Measurements from ENCODE around the gene IL1F10. TPM values are rescaled to one million over a fixed set of nuclear protein-coding genes. Genes with fewer than 3 reads are reported as not detected.
A peak's percentile ranks its signal among the peaks of the same experiment; 100 is the strongest.

IL1F10 gene
- polyA plus RNA-seq, 1 donor (not counting 4 experiments of a cell fraction or from before 2014, with no cell fraction given) = 0.37 TPM

- H3K27ac ChIP-seq (ENCODE audit: control insufficient read depth, insufficient read depth, low read length) = peak overlapping the region; percentile 98
- peaks cover 5% of the 10 kb centered on the region for H3K79me2 ChIP-seq (ENCODE audit: control insufficient read depth, insufficient read depth, low read length)
- TF ChIP-seq, protein P1, sequence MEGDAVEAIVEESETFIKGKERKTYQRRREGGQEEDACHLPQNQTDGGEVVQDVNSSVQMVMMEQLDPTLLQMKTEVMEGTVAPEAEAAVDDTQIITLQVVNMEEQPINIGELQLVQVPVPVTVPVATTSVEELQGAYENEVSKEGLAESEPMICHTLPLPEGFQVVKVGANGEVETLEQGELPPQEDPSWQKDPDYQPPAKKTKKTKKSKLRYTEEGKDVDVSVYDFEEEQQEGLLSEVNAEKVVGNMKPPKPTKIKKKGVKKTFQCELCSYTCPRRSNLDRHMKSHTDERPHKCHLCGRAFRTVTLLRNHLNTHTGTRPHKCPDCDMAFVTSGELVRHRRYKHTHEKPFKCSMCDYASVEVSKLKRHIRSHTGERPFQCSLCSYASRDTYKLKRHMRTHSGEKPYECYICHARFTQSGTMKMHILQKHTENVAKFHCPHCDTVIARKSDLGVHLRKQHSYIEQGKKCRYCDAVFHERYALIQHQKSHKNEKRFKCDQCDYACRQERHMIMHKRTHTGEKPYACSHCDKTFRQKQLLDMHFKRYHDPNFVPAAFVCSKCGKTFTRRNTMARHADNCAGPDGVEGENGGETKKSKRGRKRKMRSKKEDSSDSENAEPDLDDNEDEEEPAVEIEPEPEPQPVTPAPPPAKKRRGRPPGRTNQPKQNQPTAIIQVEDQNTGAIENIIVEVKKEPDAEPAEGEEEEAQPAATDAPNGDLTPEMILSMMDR (optimal IDR thresholded peaks at IDR 0.05 in 1 of 3, IDR thresholded peaks at IDR 0.05 in 1 of 3, conservative IDR thresholded peaks at IDR 0.05 in 1 of 3; ENCODE audit: extremely low read depth in 1 of 3, insufficient read depth in 2 of 3, low read length in 3 of 3) = no peak
- no peak for TF ChIP-seq EZH2 (IDR thresholded peaks at IDR 0.05; ENCODE audit: low read length)
- H3K9me3 ChIP-seq (ENCODE audit: control insufficient read depth, low read depth, low read length) = no peaks in the 10 kb centered on the region
- no peaks in the 10 kb centered on the region for H3K9me1 ChIP-seq (ENCODE audit: control insufficient read depth, extremely low read depth, insufficient read depth, low read length)
- peak overlapping the region; percentile 65 for H3K9ac ChIP-seq (ENCODE audit: control insufficient read depth, extremely low read depth, insufficient read depth, low read length)
- H3K4me1 ChIP-seq (ENCODE audit: control insufficient read depth, extremely low read depth, insufficient read depth, low read length) = peaks cover 64% of the 10 kb centered on the region
- H3K4me3 ChIP-seq (ENCODE audit: control insufficient read depth in 2 of 3, extremely low read depth in 1 of 3, insufficient read depth in 2 of 3, low read depth in 1 of 3, low read length in 3 of 3) = no peak overlapping the region
- H3K36me3 ChIP-seq (ENCODE audit: control insufficient read depth in 2 of 2, extremely low read depth in 1 of 2, insufficient read depth in 2 of 2, low read length in 2 of 2) = no peaks in the 10 kb centered on the region
- peak overlapping the region; percentile 59 for H2AFZ ChIP-seq (ENCODE audit: control insufficient read depth, low read length)
- H3K27me3 ChIP-seq (ENCODE audit: control insufficient read depth, extremely low read depth, insufficient read depth, low read length) = no peaks in the 10 kb centered on the region
- no peaks in the 10 kb centered on the region for H4K20me1 ChIP-seq (ENCODE audit: control insufficient read depth, extremely low read depth, insufficient read depth, low read length)
- dilution Hi-C loops (cut with MboI; ENCODE audit: extremely low pct_ligation_motif_present, low sequenced_read_pairs) = no loop called here
- H3K4me2 ChIP-seq (ENCODE audit: control insufficient read depth, extremely low read depth, insufficient read depth, low read depth, low read length) = peak overlapping the region; percentile 65
- DNase-seq (ENCODE audit: low read depth, low spot score) = no peak
- FAIRE-seq = no peak
Observed at GRCh38 chr2:113114996-113115395, 47.2 kb downstream of the IL1F10 start.

DNA sequence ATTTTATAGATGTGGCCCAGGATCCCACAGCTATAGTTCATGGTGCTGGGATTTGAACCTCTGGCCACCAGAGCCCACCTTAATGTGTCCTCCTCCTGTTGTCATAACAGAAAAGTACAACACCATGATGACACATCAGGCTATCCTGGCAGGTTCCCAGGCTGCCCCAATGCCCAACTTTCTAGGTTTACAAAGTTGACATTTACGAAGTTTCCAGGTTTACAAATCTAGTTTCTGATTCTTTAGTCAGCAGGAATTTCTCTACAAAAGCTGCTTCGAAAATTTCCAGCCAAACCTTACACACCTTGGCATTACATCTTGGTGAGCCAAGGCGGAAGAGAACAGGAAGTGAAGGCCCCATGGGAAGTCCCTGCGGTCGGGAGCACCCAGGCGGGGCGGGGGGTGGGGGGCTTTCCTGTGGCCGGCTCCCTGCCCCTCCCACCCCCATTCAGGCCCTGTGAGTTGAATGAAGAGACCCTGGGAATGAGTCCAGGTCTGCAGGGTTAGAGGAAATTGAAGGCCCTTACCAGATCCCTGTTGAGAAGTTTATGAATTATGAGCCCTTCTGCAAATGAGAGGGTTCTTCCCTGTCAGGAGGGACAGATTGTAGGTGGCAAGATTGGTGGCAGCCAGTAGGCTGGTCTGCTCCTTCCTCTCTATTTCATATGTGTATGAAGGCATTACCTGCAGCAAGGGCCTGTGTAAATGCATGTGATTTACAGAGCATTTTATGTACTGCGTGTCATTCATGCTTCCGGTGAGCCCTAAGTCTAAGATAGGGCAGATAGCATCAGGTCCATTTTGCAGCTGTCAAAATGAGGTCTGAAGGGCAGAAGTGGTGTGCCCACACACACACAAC, 48.6 kb downstream of the IL1F10 start:
- no peak for DNase-seq (ENCODE audit: low read depth, low spot score)
- H3K79me2 ChIP-seq (ENCODE audit: control insufficient read depth, insufficient read depth, low read length) = peaks cover 5% of the 10 kb centered on the region
- TF ChIP-seq, protein P1 (optimal IDR thresholded peaks at IDR 0.05 in 1 of 3, IDR thresholded peaks at IDR 0.05 in 1 of 3, conservative IDR thresholded peaks at IDR 0.05 in 1 of 3; ENCODE audit: extremely low read depth in 1 of 3, insufficient read depth in 2 of 3, low read length in 3 of 3) = no peak
- TF ChIP-seq EZH2 (IDR thresholded peaks at IDR 0.05; ENCODE audit: low read length) = no peak
- no peaks in the 10 kb centered on the region for H3K36me3 ChIP-seq (ENCODE audit: control insufficient read depth in 2 of 2, extremely low read depth in 1 of 2, insufficient read depth in 2 of 2, low read length in 2 of 2)
- dilution Hi-C loops (cut with MboI; ENCODE audit: extremely low pct_ligation_motif_present, low sequenced_read_pairs) = no loop called here
- peaks cover 69% of the 10 kb centered on the region for H3K4me1 ChIP-seq (ENCODE audit: control insufficient read depth, extremely low read depth, insufficient read depth, low read length)
- H3K9me1 ChIP-seq (ENCODE audit: control insufficient read depth, extremely low read depth, insufficient read depth, low read length) = no peaks in the 10 kb centered on the region
- no peak overlapping the region for H3K4me3 ChIP-seq (ENCODE audit: control insufficient read depth in 2 of 3, extremely low read depth in 1 of 3, insufficient read depth in 2 of 3, low read depth in 1 of 3, low read length in 3 of 3)
- H3K4me2 ChIP-seq (ENCODE audit: control insufficient read depth, extremely low read depth, insufficient read depth, low read depth, low read length) = peak overlapping the region; percentile 47
- H3K9ac ChIP-seq (ENCODE audit: control insufficient read depth, extremely low read depth, insufficient read depth, low read length) = peak overlapping the region; percentile 65
- no peaks in the 10 kb centered on the region for H4K20me1 ChIP-seq (ENCODE audit: control insufficient read depth, extremely low read depth, insufficient read depth, low read length)
- peak overlapping the region; percentile 98 for H3K27ac ChIP-seq (ENCODE audit: control insufficient read depth, insufficient read depth, low read length)
- H3K9me3 ChIP-seq (ENCODE audit: control insufficient read depth, low read depth, low read length) = no peaks in the 10 kb centered on the region
- peak overlapping the region; percentile 61 for H2AFZ ChIP-seq (ENCODE audit: control insufficient read depth, low read length)
- no peaks in the 10 kb centered on the region for H3K27me3 ChIP-seq (ENCODE audit: control insufficient read depth, extremely low read depth, insufficient read depth, low read length)
- no peak for FAIRE-seq

All from keratinocyte (primary cell).